ENCODE measurements around the gene ZNF749.

The ZNF749 gene

GRCh38 chr19:57435062-57435978 is at the start of gene ZNF749:
Gene ZNF749, plus strand, starts transcription at chr19:57435325. Its CDS starts 254 bp downstream, at chr19:57435579.
- peak; percentile 92 to 93 for DNase-seq (ENCODE audit: low read depth in 2 of 2)

DNA sequence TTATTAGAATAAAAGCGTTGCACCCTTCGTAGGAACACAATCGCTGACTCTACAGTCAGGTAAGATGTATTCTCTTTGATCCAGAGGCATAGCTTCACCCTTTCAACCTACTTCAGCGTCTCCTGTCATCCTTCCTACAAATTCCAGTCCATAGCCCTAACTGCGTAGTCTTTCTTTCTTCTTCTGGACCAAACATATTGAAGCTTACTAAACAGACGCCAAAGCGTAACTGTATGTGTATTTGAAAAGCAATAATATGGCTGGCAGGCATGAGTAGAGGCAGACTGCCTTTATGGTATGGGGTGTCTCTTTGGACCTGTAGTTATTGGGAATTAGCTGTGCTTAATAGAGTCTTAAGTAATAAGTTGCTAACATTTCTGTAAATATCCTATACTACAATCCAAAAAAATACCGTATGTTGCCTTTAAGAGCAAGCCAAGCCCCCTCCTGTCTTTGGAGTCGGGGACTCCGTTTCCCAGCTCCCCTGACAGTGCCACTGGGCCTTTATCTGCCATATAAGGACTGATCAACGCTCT is 45.9 kb upstream of the ZNF749 start:
- DNase-seq (ENCODE audit: low read depth in 2 of 2): no peak

GRCh38 chr19:57389730-57390598 is 45.2 kb upstream of the ZNF749 start, which contains the start of gene ZNF548:
Gene ZNF548, plus strand, starts transcription at chr19:57389854. Its CDS starts 246 bp downstream, at chr19:57390100.
- DNase-seq (ENCODE audit: low read depth in 2 of 2): peak; percentile 98

DNA sequence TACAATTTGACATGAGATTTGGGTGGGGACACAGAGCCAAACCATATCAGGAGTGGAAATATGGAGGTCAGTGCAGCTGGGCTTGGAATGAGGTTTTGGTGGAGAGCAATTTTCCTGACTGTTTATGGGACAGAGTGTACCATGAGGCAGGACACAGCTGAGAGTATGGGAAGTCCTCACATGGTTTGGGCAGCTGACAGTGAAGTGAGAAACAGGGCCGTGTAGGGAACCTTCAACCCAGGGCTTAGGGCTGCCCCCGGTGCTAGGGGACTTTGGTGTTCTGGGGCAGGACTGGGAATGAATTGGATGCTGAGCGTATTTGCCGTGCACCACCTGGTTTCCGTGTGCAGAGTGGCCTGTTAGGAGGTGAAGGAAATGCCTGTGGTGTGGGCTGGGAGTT is 39.4 kb upstream of the ZNF749 start:
- DNase-seq (ENCODE audit: low read depth in 2 of 2): no peak

GRCh38 chr19:57398868-57399267 is 36.3 kb upstream of the ZNF749 start:
- DNase-seq (ENCODE audit: low read depth in 2 of 2): no peak

- DNase-seq (ENCODE audit: low read depth in 2 of 2): no peak
These were observed 31.2 kb upstream of the ZNF749 start for GRCh38 chr19:57403737-57404563.

- no peak for DNase-seq (ENCODE audit: low read depth in 2 of 2)
These were observed 28.5 kb upstream of the ZNF749 start for GRCh38 chr19:57406516-57407123.

- DNase-seq (ENCODE audit: low read depth in 2 of 2): peak; percentile 72 to 77
These were observed 24.1 kb upstream of the ZNF749 start, which contains the start of gene ZNF17 for GRCh38 chr19:57410877-57411671. Gene ZNF17, plus strand, starts transcription at chr19:57411161. Its CDS starts 2,455 bp downstream, at chr19:57413616.

DNA sequence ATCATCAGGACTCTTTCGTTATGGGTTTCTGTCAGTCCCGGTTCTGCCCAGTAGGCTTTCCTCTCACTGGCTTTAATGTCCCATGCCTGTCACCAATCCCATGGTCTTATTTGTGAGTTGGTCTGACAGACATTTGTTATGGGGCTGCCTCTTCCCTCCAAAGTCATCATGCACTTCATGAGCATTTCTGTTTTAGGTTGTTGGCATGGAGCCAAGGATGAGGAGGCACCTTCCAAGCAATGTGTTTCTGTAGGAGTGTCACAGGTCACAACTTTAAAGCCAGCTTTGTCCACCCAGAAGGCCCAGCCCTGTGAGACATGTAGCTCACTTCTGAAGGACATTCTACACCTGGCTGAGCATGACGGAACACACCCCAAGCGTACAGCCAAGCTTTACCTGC is 15.7 kb upstream of the ZNF749 start:
- DNase-seq (ENCODE audit: low read depth in 2 of 2): no peak

DNA sequence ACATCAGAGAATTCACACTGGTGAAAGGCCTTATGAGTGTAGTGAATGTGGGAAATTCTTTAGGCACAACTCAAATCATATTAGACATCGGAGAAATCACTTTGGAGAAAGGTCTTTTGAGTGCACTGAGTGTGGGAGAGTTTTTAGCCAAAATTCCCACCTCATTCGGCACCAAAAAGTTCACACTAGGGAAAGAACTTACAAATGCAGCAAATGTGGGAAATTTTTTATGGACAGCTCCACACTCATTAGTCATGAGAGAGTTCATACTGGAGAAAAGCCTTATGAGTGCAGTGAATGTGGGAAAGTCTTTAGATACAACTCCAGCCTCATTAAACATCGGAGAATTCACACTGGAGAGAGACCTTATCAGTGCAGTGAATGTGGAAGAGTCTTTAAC is 14.1 kb upstream of the ZNF749 start:
- DNase-seq (ENCODE audit: low read depth in 2 of 2): no peak

DNA sequence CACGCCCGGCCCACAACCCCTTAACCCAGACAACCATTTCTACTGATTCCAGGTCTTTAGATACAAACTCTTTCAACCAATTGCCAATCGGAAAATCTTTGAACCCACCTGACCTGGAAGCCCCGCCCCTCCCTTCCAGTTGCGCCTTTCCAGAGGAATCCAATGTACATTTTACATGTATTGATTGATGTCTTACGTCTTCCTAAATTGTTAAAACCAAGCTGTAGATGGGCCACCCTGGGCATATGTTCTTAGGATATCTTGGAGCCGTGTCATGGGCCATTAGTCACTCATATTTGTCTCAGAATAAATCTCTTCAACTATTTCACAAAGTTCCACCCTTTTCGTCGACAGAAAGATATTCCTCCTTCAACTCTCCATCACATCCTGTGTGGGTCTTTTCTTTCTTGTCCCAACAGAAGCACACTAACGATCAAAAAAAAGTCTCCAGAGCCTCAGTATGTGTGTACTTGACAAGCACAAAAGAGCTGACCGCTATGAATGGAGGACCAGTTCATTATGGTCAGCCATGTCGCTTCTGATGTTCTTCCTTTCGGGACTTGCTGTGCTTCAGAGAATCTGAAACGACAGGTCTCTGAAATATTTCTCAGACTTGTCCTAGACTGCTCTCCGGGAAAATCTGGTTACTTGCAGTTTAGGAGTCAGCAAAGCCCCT is 601 bp upstream of the ZNF749 start:
- DNase-seq (ENCODE audit: low read depth in 2 of 2): no peak

DNA sequence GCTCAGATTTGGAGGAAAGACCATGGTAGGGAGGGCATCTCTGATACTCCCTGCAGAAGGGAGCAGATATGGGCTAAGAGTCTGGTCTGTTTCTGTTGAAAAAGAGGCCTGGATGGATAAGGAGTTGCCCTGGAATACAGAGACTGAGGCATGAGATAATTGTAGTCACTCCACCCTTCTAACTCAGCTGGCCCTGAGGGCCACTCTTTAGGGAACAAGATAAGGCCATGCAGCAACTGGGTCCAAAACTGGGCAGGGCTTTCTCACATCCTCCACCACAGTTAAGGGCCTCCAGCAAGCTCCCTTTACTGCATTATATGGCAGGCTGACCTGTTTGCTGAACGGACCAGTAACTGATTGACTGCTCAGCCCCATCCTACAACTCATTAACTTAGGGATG is 1.3 kb downstream of the ZNF749 start:
- DNase-seq (ENCODE audit: low read depth in 2 of 2): no peak

DNA sequence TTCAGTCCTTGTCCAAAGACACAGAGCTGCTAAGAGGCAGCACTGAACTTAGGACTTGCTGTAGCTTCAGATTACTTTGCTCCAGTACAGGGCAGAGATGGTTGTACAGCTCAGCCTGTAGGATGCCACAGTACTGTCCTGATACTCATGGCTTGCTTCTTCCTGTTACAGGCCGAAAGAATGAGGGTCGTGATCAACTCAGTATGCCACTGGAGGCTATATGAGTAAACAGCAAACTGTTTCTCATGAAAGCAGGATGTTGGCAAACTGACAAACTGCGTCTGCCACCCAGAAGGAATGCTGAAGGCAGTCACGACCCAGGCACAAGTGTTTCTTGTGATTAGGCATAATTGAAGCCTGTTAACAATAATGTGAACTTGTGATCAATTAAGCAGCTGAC is 2.8 kb downstream of the ZNF749 start:
- no peak for DNase-seq (ENCODE audit: low read depth in 2 of 2)

- no peak for DNase-seq (ENCODE audit: low read depth in 2 of 2)
These were observed 3.8 kb downstream of the ZNF749 start for GRCh38 chr19:57438925-57439324.

- no peak for DNase-seq (ENCODE audit: low read depth in 2 of 2)
These were observed 7.0 kb downstream of the ZNF749 start for GRCh38 chr19:57441979-57442752.

GRCh38 chr19:57443121-57443696 is 8.1 kb downstream of the ZNF749 start:
- no peak for DNase-seq (ENCODE audit: low read depth in 2 of 2)

DNA sequence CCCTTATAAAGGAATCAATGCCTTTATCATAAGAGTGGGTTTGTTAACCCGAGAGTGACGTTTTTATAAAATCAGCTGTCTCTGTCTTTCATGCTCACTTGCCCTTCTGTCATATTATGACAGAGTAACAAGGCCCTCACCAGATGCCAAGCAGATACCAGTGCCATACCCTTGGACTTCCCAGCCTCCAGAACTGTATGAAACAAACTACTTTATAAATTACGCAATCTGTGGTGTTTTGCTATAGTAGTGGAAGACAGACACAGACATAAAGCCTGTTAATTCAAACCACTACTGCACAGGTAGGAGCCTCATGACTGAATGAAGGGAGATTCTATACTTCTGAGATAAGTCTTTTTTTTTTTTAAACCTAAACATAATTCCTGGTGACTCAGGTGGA is 17.2 kb downstream of the ZNF749 start:
- no peak for DNase-seq (ENCODE audit: low read depth in 2 of 2)

- DNase-seq (ENCODE audit: low read depth in 2 of 2): no peak
These were observed 30.7 kb downstream of the ZNF749 start for GRCh38 chr19:57465680-57466381.
